GM12891 (cell line): ENCODE measurements around the gene RAB24.

Experiments
- POLR2A ChIP-seq: IDR thresholded peaks from 2 replicates; pipeline ENCODE4 v1.6.1; 2011; ENCODE audit warnings: low read depth, low read length, control low read depth
- POLR2AphosphoS5 ChIP-seq: IDR thresholded peaks from 2 replicates; pipeline ENCODE4 v1.6.1; 2011; ENCODE audit warnings: low read depth, low read length, control low read depth
- SPI1 ChIP-seq: IDR thresholded peaks from 2 replicates; pipeline ENCODE4 v1.6.1; 2011; ENCODE audit warnings: low read depth, low read length, control low read depth
- TAF1 ChIP-seq: IDR thresholded peaks from 2 replicates; pipeline ENCODE4 v1.6.1; 2011; ENCODE audit warnings: low read depth, low read length, control low read depth

- TF ChIP-seq POLR2A: no peak
- TF ChIP-seq TAF1: no peak
- TF ChIP-seq POLR2AphosphoS5: no peak
- TF ChIP-seq SPI1: no peak
Observed at GRCh38 chr5:177308740-177309139, 5.2 kb upstream of the RAB24 start.
